HTERT RPE-1 (cell line): ENCODE measurements around the gene BID.

Source experiments
- in situ Hi-C: fragments of 300-500 bp; cut with MboI; formaldehyde crosslinking; loops from 4 replicates; pipeline ENCODE4 v1.14.3; 2020; ENCODE audit warnings: low sequenced_read_pairs

Gene BID

DNA sequence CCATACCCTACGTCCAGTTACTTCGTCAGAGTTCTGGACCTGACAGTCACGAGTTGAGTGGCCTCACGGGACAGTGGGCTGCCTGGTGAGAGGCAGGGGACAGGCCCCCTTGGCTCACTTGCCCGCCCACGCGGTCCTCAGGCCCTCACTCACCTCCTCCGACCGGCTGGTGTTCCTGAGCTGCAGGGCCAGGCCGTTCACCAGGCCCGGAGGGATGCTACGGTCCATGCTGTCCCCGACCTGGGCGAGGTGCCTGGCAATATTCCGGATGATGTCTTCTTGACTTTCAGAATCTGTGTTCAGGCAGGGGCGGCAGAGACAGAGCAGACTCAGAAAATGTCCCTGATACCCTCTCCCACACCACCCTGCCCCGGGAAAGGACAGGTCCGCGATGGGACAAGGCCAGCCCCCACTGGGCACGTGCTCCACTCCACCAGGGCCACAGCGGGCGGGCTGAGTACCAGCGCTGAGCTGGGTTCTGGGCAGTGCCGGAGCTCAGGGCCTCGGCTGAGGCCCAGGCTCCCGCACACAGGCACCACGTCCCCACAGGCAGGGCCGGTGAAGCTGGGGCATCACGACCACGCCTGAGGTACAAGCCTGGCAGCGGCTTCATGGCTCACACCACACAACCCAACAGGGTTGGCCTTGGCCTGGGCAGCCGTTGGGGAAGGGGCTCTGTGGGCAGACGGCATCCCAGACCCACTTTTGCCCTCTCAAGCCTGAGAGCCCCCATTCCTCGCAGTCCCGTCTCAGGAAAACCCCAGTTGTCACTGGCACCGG lies 34.9 kb downstream of the BID start:
- in situ Hi-C loops = no loop called here

DNA sequence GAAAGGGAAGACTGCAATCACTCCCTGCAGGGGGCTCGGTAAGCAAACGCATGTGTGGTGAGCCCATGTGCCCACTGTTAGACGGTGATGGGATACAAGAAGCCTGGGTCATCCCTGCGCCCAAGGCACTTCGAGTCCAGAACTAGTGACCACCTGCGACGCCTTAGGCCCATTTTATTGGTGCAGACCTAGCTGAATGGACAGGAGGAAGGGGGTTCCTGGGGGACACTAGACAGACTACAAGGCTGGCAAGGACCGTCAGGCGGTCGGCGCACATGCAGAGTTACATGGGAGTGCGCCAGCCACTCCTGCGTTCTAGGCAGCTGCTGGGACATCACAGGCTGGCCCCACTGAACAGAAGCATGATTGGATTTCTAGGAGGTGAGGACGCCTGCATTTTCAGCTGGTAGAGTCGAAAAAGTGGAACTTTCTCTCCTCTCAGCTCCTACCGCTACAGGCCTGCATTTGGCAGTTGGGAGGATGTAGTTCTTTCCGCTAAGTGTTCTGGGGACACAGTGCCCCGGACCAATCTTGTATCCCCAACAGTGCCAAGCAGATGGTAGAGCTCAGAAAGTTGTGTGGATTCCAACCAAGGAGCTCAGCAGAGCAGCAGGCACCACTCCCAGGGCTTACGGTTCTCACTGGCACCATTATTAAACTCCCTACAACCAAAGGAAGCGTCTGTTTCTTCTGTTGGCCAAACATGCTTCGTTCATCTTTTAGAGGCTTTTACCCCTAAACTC lies 35.7 kb downstream of the BID start:
- in situ Hi-C loops = no loop called here

DNA sequence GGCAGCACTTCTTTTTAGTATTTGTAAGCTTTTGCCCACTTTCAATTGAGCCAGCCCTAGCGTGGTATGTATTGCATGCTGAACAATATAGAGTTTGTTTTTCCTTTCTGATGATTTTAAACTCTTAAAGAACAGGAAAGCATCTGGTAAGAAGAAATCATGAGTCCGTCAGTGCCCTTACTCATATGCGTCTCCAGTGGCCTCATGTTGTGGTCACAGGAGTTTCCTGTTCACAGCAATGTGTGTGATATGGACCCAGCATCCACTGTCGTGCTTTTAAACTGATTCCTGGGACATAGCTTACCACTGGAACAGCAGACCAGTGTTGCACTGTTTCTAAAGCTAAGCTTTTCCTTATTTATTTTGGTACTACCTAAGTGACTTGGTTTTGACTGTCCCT lies 40.1 kb downstream of the BID start:
- in situ Hi-C loops = no loop called here

DNA sequence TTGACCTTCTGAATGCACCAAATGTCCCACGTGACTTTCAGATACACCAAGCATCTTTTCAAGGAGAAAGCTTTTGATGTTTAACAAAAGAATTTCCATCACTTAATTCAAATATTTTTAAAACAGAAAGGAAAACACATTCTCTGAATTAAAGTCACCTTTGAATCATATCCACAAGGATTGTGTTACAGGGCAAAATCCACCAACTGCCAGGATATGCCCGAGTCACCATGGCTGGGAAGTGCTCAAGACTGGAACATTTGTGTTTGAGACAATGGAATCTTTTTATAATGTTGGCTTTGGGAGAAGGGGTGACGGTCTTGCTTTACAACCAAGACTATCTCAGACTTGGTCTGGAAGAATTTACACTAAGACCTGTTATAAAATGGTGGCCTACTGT lies 40.8 kb downstream of the BID start:
- in situ Hi-C loops = no loop called here

DNA sequence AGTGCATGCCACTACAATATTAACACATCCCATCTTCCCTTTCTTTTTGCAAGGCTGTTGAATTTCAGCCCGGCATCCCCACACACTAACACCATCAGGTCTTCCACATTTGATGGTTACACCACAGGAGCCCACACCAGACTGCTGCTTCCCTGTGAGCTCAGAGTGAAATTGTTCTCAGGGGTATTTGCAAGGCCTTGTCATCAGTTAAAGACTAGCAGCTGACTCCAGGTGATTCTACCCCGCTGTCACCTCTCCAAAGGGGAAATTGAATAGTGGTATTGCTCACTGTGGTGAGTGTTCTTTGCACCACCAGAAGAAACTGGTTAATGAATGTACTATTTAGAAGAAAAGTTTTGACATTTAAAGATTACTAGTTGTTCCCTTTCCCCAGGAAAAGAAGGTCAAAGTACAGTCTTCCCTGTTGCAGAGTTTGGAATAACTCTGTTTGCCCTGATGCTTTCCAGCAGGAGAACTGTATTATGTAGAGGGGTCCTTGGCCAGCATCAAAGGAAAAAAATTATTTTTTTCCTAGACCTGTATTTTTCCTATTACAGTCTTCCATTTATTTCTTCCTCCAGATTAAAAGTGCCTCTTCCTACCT lies 41.9 kb downstream of the BID start:
- in situ Hi-C loops = no loop called here

DNA sequence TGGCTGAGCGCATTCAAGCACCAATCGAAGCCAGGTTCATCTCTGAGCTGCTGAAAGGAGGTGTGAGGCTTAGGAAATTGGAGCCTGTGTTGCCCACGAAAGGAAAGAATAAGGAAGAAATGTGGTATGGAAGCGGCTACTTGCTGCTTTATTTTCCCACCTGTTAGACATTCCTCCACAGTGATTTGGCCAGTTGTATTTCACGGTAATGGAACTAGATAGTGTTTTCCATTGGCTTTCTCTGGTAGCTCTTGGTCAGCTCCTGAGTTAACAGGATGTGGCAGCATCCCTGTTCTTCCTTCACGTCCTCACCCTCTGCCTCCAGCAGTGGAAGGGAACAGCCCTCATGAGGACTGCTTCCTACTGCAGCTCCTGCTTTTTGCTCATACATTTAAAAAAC lies 44.7 kb downstream of the BID start:
- in situ Hi-C loops = no loop called here

DNA sequence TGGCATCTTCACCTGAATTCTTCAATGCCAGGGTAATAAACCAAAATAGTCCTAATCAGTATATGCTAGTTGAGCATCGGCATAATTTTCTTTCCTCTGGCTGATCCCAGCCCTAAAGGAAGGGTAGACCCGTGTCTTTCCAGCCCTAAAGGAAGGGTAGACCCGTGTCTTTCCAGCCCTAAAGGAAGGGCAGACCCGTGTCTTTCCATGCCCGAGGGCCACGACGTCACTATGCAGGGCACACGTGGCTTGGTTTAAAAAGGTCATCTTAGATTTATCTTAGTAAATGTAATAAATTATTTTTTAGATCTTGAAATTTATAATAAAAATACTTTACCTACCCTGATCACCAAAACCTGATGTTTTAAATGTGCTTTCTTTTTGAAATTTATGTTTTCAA lies 45.5 kb downstream of the BID start:
- in situ Hi-C loops = no loop called here

DNA sequence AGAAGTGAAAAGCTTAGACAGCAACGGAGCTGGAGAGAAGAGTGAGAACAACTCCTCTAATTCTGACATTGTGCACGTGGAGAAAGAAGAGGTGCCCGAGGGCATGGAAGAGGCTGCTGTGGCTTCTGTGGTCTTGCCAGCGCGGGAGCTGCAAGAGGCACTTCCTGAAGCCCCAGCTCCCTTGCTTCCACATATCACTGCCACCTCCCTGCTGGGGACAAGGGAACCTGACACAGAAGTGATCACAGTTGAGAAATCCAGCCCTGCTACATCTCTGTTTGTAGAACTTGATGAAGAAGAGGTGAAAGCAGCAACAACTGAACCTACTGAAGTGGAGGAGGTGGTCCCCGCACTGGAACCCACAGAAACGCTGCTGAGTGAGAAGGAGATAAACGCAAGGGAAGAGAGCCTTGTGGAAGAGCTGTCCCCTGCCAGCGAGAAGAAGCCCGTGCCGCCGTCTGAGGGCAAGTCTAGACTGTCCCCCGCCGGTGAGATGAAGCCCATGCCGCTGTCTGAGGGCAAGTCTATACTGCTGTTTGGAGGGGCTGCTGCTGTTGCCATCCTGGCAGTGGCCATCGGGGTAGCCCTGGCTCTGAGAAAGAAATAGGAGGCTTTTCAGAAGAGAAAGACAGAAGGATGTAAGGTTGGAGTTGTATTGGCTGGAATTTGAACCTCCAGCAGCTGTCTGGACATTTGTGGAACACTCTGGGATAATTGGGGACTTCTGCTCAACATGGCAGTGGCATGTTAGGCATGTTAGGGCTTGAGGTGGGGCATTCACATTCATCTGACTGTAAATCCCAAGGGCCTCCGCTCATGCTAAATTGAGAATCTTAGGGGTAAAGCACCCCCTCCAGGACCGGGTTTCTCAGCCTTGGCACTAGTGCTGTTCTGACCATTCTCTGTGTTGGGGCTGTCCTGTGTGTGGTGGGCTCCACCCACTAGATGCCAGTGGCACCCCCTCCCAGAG lies 47.1 kb downstream of the BID start:
- in situ Hi-C loops = no loop called here

DNA sequence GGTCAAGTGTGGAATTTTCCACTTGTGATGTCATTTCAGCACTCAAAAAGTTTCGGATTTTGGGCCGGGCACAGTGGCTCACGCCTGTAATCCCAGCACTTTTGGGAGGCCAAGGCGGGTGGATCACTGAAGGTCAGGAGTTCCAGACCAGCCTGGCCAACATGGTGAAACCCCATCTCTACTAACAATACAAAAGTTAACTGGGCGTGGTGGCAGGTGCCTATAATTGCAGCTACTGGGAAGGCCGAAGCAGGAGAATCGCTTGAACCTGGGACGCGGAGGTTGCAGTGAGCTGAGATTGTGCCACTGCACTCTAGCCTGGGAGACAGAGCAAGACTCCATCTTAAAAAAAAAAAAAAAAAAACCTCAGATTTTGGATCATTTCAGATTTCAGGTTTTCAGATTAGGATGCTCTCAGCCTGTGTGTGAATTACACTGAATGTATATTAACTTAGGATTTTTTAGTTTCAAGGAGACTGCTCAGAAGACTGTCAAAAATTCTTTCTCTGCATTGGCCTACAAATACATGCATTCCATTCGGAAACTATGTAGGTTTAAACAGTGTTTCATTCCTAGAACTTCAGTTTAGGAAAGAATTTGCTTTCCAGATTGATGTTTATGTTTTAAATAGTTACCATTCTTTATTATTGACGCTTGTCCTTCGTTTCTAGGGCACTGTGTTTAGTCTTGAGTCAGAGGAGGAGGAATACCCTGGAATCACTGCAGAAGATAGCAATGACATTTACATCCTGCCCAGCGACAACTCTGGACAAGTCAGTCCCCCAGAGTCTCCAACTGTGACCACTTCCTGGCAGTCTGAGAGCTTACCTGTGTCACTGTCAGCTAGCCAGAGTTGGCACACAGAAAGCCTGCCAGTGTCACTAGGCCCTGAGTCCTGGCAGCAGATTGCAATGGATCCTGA lies 48.0 kb downstream of the BID start:
- in situ Hi-C loops = no loop called here

DNA sequence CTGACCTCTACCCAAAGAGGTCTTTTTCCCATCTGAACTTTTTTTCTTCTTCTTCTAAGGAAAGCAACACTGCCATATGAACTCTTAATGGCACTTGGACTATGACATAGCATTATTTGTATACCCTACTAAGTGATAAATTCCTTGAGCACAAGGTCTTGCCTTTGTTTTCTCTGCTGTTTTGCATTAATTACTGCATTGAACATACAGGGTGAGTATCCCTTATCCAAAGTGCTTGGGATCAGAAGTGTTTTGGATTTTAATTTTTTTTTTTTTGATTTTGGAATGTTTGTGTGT lies 48.8 kb downstream of the BID start:
- in situ Hi-C loops = no loop called here

DNA sequence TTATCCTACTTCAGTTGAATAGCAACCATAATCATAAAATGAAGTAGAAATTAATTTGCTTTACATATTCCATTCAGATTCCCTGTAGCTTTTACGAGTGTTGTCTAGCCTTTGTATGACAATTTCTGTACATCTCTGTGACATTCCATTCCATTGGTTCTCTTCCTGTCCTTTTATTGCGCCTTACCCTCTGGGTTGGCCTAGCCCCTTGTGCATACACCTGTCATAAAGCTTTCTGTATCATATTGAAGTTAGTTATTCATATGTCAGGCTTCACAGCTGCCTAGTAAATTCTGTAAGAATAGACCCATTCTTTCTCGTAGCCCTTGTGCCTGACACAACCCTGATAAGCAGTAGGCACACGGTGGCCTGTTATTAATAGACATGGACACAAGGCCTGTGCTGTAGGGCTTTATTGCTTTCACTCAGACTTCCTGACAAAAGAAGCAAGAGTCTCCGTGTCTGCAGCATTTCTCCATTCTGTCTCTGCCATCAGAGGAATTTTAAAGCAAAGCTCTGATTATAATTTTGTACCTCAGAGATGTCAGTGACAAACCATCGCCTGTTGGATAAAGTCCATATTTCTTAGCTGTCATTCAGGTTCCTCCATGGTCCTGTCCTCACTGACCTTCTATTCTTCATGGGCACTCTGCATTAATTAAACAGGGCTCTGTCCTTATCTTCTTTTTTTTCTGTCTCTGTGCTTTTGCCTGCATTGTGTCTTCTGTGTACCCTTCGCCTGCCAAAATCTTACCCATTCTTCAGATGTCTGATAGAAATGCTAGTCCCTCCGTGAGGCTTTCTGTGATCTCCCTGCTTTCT lies 49.4 kb downstream of the BID start:
- in situ Hi-C loops = no loop called here

DNA sequence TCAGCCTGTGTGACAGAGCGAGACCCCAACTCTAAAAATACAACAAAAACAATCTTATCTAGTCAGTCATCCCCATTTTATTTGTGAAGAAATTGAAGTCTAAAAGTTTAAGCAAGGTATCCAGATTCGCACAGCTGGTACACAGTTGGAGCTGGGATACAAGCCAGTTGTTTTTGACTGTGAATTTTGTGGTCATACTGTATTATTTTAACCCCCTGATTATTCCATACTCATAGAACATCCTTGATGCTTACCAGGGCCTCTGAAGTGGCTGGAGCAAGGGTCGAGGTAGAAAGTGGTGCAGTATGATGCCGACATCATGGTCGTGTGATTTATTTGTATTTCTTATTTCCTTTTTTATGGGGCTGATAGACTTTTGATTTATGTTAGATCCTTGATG lies 50.0 kb downstream of the BID start:
- in situ Hi-C loops = no loop called here

DNA sequence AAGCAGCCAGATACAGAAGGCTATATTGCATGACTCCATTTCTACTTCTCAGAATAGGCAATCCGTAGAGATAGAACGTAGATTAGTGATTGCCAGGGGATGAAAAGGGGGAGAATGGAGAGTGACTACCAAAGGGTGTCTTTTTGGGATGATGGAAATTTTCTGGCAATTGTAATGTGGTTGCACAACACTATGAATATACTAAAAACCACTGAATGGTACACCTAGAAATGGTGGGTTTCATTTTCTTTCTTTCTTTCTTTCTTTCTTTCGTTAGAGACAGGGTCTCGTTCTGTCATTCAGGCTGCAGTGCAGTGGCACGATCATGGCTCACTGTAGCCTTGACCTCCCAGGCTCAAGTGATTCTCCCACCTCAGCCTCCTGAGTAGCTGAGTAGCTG lies 54.4 kb downstream of the BID start:
- in situ Hi-C loops = no loop called here

DNA sequence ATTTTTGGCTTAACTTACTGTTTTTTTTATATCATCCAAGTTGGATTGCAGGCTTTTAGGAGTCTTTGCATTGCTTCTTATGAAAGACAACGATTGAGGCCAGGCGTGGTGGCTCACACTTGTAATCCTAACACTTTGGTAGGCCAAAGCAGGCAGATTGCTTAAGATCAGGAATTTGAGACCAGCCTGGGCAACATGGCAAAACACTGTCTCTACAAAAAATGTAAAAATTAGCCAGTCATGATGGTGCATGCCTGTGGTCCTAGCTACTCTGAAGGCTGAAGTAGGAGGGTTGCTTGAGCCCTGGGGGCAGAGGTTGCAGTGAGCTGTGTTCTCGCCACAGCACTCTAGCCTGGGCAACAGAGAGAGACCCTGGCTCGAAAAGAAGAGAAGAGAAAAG lies 56.6 kb downstream of the BID start:
- in situ Hi-C loops = no loop called here

DNA sequence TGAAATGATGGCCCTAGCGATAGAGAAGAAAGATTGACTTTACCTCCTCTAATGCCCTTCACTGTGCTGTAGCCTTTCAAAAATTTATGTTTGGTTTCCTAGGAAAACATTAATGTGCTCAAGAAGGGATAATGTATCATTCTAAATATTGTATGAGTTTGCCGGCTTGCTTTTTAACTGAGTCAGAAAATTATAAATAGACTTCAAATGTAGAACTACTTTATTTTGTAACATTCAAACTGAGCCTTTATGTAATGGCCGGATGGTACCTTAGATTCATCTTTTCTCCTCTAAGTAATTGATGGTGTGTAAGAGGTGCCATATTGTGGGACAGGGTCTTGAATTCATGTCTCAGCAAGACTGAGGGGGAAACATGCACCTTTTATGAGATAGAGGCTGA lies 57.7 kb downstream of the BID start:
- in situ Hi-C loops = no loop called here

DNA sequence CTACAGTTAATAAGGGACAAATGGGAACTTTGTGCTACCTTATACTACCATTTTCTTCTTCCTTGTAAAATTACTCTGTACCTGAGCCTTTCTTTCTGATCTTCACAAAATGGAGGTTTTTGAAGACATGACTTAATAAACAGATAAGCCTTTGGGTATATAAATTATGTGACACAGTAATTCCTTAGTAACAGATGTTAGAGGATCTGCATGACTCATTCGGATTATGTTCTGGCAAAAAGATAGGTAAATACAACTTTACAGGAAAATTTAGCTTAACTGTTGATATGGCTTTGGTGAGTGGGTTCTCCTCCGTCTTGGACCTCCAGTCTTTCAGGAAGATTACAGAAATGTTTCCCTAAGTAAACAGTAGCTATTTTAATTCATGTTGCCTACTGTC lies 61.8 kb downstream of the BID start:
- in situ Hi-C loops = no loop called here

DNA sequence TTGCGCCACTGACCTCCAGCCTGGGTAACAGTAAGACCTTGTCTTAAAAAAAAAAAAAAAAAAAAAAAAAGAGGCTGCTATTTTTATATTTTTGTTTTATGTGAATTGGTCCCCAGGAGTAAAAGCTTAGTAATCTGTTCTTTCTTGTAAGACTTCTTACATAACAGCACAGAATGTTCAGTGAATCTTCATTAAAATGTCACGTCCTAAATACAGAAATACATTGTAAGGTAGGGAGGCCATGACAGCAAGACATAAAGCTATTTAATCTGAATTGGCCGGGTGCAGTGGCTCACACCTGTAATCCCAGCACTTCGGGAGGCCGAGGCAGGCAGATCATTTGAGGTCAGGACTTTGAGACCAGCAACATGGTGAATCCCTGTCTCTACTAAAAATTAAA lies 64.2 kb downstream of the BID start:
- in situ Hi-C loops = no loop called here

DNA sequence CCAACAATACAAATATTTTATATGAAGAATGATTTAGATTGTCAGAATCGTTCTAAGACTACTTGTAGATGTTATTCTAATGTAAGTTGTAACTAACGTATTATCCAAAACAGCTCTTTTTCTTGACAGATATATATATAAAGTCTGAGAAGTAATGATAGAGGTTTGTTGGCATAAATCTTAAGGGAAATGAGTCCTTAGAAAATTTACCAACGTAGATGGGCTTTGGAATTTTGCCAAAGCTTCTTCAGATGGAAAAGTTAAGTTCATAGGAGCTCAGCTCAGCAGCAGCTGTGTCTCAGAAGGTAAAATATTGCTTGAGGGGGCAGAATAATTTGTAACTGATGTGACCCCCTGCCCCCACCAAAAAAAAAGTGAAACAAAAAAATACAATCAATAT lies 66.7 kb downstream of the BID start:
- in situ Hi-C loops = no loop called here

DNA sequence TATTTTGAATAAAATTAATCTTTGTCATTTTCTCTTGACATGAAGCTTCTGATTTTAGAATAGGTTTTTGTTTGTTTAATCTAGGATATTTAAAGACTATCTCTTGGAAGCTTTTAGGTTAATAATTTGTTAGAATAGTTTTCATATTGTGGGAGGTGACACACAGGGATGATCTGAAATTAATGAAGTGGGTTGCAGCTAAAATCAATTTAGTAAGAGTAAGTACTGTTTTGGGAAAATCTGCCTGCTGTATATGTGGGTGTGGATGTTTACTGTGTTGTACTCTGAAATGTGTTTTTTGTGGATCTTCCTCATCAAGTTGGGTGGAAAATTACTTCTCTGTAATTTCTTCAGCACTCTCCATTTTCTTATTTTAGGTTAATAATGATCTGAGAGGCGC lies 67.3 kb downstream of the BID start:
- in situ Hi-C loops = no loop called here
